Transverse colon (tissue), 4 donors: Measurements from ENCODE around the gene CAMK1G. TPM values are rescaled to one million over a fixed set of nuclear protein-coding genes. Genes with fewer than 3 reads are reported as not detected.

Source experiments
- DNase-seq: peaks from one replicate; pipeline ENCODE4 v3.0.0-alpha.2; 2019
- H3K27ac ChIP-seq, 4 donors: fragments of 200-600 bp; sonication (generic); 2 replicates each; pipeline ENCODE4 v1.5.1; 2016 to 2018; ENCODE audit warnings: inconsistent platforms in 4 of 4
- H3K27me3 ChIP-seq: fragments of 200-600 bp; sonication (generic); 2 replicates; pipeline ENCODE4 v1.5.1; 2017; ENCODE audit warnings: inconsistent platforms
- H3K36me3 ChIP-seq, 4 donors: fragments of 200-600 bp; sonication (generic); 2 replicates each; pipeline ENCODE4 v1.5.1; 2017 to 2019; ENCODE audit warnings: inconsistent platforms in 4 of 4
- H3K4me1 ChIP-seq, 4 donors: fragments of 200-600 bp; sonication (generic); 2 replicates each; pipeline ENCODE4 v1.5.1; 2017 to 2020; ENCODE audit warnings: inconsistent platforms in 4 of 4
- H3K4me3 ChIP-seq, 4 donors: fragments of 200-600 bp; sonication (generic); 1 replicate in 1 of 4; 2 replicates in 3 of 4; pipeline versions ENCODE4 v1.5.1 to v1.6.1; 2017 to 2019; ENCODE audit warnings: inconsistent platforms in 4 of 4
- H3K9me3 ChIP-seq, 2 donors: fragments of 200-600 bp; sonication (generic); 2 replicates each; pipeline ENCODE4 v1.5.1; 2017 to 2019; ENCODE audit warnings: inconsistent platforms in 2 of 2
- CTCF ChIP-seq, 5 experiments: fragments of 200-600 bp in 3 of 5; fragments of 450-650 bp in 2 of 5; sonication (generic) in 3 of 5; IDR thresholded peaks; 1 replicate in 2 of 5; 2 replicates in 3 of 5; pipeline ENCODE4 v1.5.1; 2016 to 2017; ENCODE audit warnings: antibody characterized with exemption in 5 of 5, inconsistent platforms in 3 of 5, mild to moderate bottlenecking in 2 of 5, moderate library complexity in 1 of 5
- EP300 ChIP-seq: sonication (generic); formaldehyde crosslinking; IDR thresholded peaks from one replicate; pipeline ENCODE4 v1.6.1; 2017; ENCODE audit warnings: antibody characterized with exemption, low read depth
- POLR2A ChIP-seq: fragments of 450-650 bp; IDR thresholded peaks from one replicate; pipeline ENCODE4 v1.6.1; 2016; ENCODE audit warnings: antibody characterized with exemption, mild to moderate bottlenecking, moderate library complexity
- POLR2AphosphoS5 ChIP-seq, 3 donors: sonication (generic); formaldehyde crosslinking; IDR thresholded peaks; one replicate each; pipeline ENCODE4 v1.6.1; 2016; ENCODE audit warnings: antibody characterized with exemption in 3 of 3
- WGBS, 2 donors: methylation state at CpG; one replicate each; pipeline ENCODE4 v1.1.5; 2018; ENCODE audit warnings: low coverage in 1 of 2; 5-methylcytosine and 5-hydroxymethylcytosine counted together
- in situ Hi-C, 4 donors: fragments of 200-750 bp; cut with MboI; loops; one replicate each; pipeline versions ENCODE4 v1.15.0 to v1.15.1; 2017; ENCODE audit warnings: low sequenced_read_pairs in 3 of 4, low pct_ligation_motif_present in 1 of 4, low pct_unique_long_range_greater_than_20kb in 1 of 4
- intact Hi-C: fragments of 100-400 bp; cut with DNase I; formaldehyde crosslinking; loops from one replicate; pipeline ENCODE4 v1.15.1; 2023; ENCODE audit warnings: low total_unique reads
- total RNA-seq, 4 donors: library from RNA; depleted of rRNA; stranded (reverse); fragments of >200 nt; gene quantifications; one replicate each; pipeline ENCODE4 v1.1.0, GENCODE V29; 2016

CAMK1G gene
- total RNA-seq, 4 donors from 2014 or later, result not detected

- H3K36me3 ChIP-seq, result no peaks in the 10 kb centered on the region
- intact Hi-C loops (loop anchor here (5.0 kb wide), 1 partner anchor 1483 kb away; no protein-coding TSS in a partner anchor), in situ Hi-C loops (no loop called here)
- H3K9me3 ChIP-seq, result no peaks in the 10 kb centered on the region
- H3K27me3 ChIP-seq, result peaks cover 2% of the 10 kb centered on the region
- TF ChIP-seq POLR2A (no peak), POLR2AphosphoS5 (IDR thresholded peaks at IDR 0.05) (no peak), EP300 (no peak), CTCF (IDR thresholded peaks at IDR 0.05) (no peak)
- no peak overlapping the region for H3K4me3 ChIP-seq
- DNase-seq, result no peak
- no peak overlapping the region for H3K27ac ChIP-seq
- H3K4me1 ChIP-seq, result no peaks in the 10 kb centered on the region
- 71% methylated on average over 3 of the region's 3 CpGs; no CpG with 5 or more reads in 1 of the 2 donors for WGBS, 2 donors
Observed at GRCh38 chr1:209560529-209560928, 23.0 kb upstream of the CAMK1G start.

GRCh38 chr1:209560952-209561351, 22.6 kb upstream of the CAMK1G start:
- H3K4me1 ChIP-seq, result no peaks in the 10 kb centered on the region
- H3K27me3 ChIP-seq, result peaks cover 6% of the 10 kb centered on the region
- H3K4me3 ChIP-seq, result no peak overlapping the region
- H3K9me3 ChIP-seq, result no peaks in the 10 kb centered on the region
- intact Hi-C loops (loop anchor here (5.0 kb wide), 1 partner anchor 1484 kb away; no protein-coding TSS in a partner anchor), in situ Hi-C loops (no loop called here)
- no peaks in the 10 kb centered on the region for H3K36me3 ChIP-seq
- 86% methylated on average over 10 of the region's 10 CpGs for WGBS, 2 donors
- H3K27ac ChIP-seq, result no peak overlapping the region
- DNase-seq, result no peak
- no peak for TF ChIP-seq POLR2A
- TF ChIP-seq EP300, result no peak
- TF ChIP-seq CTCF (IDR thresholded peaks at IDR 0.05), result no peak
- no peak for TF ChIP-seq POLR2AphosphoS5 (IDR thresholded peaks at IDR 0.05)

- H3K27ac ChIP-seq, result no peak overlapping the region
- intact Hi-C loops (loop anchor here (5.0 kb wide), 1 partner anchor 1484 kb away; no protein-coding TSS in a partner anchor), in situ Hi-C loops (no loop called here)
- no peaks in the 10 kb centered on the region for H3K9me3 ChIP-seq
- TF ChIP-seq EP300 (no peak), POLR2A (no peak), CTCF (IDR thresholded peaks at IDR 0.05) (no peak)
- WGBS, 2 donors, result 48 to 64% methylated on average over 3 to 6 of the region's 6 CpGs
- H3K4me3 ChIP-seq, result no peak overlapping the region
- H3K27me3 ChIP-seq, result peaks cover 9% of the 10 kb centered on the region
- no peak for DNase-seq
- H3K4me1 ChIP-seq, result no peaks in the 10 kb centered on the region
- no peaks in the 10 kb centered on the region for H3K36me3 ChIP-seq
Observed at GRCh38 chr1:209561532-209561931, 22.0 kb upstream of the CAMK1G start.

- H3K4me1 ChIP-seq, result no peaks in the 10 kb centered on the region
- no peak overlapping the region for H3K4me3 ChIP-seq
- no peaks in the 10 kb centered on the region for H3K9me3 ChIP-seq
- peaks cover 12% of the 10 kb centered on the region for H3K27me3 ChIP-seq
- in situ Hi-C loops, result no loop called here
- no peak for DNase-seq
- H3K36me3 ChIP-seq, result no peaks in the 10 kb centered on the region
- H3K27ac ChIP-seq, result no peak overlapping the region
- TF ChIP-seq EP300 (no peak), POLR2A (no peak), POLR2AphosphoS5 (IDR thresholded peaks at IDR 0.05) (no peak), CTCF (IDR thresholded peaks at IDR 0.05) (no peak)
- 60 to 61% methylated on average over 1 to 4 of the region's 4 CpGs for WGBS, 2 donors
- intact Hi-C loops, result loop anchor here (5.0 kb wide), 1 partner anchor 1488 kb away; no protein-coding TSS in a partner anchor
Observed at GRCh38 chr1:209564849-209565248, 18.7 kb upstream of the CAMK1G start.
